ENCODE data around the gene GPER1.

The GPER1 gene

GRCh38 chr7:1106793-1107421 lies 19.0 kb downstream of the GPER1 start:
- TF ChIP-seq, protein P1, sequence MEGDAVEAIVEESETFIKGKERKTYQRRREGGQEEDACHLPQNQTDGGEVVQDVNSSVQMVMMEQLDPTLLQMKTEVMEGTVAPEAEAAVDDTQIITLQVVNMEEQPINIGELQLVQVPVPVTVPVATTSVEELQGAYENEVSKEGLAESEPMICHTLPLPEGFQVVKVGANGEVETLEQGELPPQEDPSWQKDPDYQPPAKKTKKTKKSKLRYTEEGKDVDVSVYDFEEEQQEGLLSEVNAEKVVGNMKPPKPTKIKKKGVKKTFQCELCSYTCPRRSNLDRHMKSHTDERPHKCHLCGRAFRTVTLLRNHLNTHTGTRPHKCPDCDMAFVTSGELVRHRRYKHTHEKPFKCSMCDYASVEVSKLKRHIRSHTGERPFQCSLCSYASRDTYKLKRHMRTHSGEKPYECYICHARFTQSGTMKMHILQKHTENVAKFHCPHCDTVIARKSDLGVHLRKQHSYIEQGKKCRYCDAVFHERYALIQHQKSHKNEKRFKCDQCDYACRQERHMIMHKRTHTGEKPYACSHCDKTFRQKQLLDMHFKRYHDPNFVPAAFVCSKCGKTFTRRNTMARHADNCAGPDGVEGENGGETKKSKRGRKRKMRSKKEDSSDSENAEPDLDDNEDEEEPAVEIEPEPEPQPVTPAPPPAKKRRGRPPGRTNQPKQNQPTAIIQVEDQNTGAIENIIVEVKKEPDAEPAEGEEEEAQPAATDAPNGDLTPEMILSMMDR (IDR thresholded peaks at IDR 0.05; ENCODE audit: low read depth, low read length, missing control alignments), result no peak
- DNase-seq (ENCODE audit: low read depth), result no peak
- in situ Hi-C loops (cut with HindIII; ENCODE audit: low sequenced_read_pairs), result no loop called here
- H3K4me3 ChIP-seq (ENCODE audit: low read depth, low read length), result no peak overlapping the region

DNA sequence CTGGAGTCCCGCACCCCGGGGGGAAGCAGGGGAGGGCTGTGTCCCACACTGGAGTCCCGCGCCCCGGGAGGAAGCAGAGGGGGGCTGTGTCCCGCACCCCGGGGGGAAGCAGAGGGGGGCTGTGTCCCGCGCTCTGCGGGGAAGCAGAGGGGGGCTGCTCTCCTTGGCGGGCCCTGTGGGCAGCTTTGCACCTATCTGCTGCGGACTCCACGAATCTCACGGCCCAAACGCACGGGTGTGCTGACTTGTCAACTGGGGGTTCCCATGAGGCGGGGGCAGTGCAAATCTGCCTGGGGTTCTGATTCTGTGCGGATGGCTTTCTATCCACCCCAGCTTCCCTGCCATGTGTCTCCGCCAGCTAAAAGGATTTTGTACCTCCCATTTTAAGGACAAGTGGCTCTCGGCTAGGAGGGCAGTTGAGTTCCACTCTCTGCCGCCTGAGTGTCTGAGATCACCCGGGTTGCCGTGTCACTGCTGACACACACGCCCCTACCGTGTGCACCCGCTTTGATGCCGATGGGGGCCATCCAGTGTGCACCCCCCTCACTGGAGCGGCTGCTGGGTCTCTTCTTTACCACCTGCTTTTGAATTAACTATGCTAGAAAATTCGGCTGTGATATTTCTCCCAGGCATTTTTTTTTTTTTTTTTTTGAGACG lies 20.5 kb downstream of the GPER1 start:
- no peak for DNase-seq (ENCODE audit: low read depth)
- TF ChIP-seq, protein P1 (IDR thresholded peaks at IDR 0.05; ENCODE audit: low read depth, low read length, missing control alignments), result no peak
- no peak overlapping the region for H3K4me3 ChIP-seq (ENCODE audit: low read depth, low read length)
- in situ Hi-C loops (cut with HindIII; ENCODE audit: low sequenced_read_pairs), result no loop called here

DNA sequence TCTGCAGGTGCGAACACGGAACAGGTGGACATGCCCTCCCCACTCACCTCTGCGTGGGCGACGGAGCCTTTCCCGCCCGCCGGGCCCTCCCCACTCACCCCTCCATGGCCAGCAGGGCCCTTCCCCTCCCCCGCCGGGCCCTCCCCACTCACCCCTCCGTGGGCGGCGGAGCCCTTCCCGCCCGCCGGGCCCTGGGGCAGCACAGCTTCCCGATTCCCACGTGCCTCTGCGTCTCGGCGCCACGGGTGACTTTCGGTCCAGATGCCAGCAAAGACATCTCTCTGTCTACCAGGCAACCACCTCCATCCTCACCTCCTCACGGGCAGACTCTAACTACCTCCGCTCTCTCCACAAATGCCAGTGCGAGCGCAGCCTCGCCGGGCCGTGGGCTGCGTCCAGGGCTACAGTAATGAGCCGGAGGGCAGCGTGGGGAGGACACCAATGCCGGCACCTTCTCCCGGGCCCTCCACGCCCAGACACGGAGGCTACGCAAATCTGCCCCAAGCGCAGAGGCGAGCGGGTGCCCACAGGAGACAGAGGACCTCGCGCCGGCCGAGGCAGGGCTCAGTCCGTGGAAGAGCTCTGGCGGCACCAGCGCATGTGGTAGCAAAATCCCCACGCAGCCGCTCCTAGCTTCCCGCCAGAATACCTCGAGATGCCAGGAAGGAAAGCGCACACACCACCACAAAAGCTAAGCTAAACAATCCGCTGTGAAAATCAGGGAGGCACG lies 21.8 kb downstream of the GPER1 start:
- H3K4me3 ChIP-seq (ENCODE audit: low read depth, low read length), result no peak overlapping the region
- in situ Hi-C loops (cut with HindIII; ENCODE audit: low sequenced_read_pairs), result no loop called here
- TF ChIP-seq, protein P1 (IDR thresholded peaks at IDR 0.05; ENCODE audit: low read depth, low read length, missing control alignments), result no peak
- no peak for DNase-seq (ENCODE audit: low read depth)

DNA sequence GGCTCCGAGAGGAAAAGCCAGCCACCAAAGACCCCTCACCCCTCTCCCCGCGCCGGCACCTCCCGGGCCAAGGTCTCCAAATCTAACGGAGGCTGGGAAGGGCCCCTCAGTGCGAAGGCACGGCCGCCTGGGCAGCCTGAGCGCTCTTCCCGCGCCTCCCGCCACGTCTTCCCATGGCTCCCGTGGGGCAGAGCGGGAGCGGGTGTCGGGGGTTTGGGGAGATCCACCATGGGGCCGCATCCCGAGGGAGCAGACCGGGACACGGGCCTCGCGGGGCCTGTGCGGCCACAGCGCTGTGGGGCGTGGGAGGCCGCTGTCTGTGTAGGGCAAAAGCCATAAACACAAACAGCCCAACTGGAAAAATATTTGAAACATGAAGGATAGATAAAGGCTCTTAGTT lies 22.4 kb downstream of the GPER1 start:
- in situ Hi-C loops (cut with HindIII; ENCODE audit: low sequenced_read_pairs), result no loop called here
- H3K4me3 ChIP-seq (ENCODE audit: low read depth, low read length), result no peak overlapping the region
- TF ChIP-seq, protein P1 (IDR thresholded peaks at IDR 0.05; ENCODE audit: low read depth, low read length, missing control alignments), result no peak
- no peak for DNase-seq (ENCODE audit: low read depth)

GRCh38 chr7:1111156-1111555 lies 23.2 kb downstream of the GPER1 start:
- TF ChIP-seq, protein P1 (IDR thresholded peaks at IDR 0.05; ENCODE audit: low read depth, low read length, missing control alignments), result no peak
- DNase-seq (ENCODE audit: low read depth), result no peak
- in situ Hi-C loops (cut with HindIII; ENCODE audit: low sequenced_read_pairs), result no loop called here
- no peak overlapping the region for H3K4me3 ChIP-seq (ENCODE audit: low read depth, low read length)

GRCh38 chr7:1112109-1112508 lies 24.2 kb downstream of the GPER1 start:
- in situ Hi-C loops (cut with HindIII; ENCODE audit: low sequenced_read_pairs), result no loop called here
- H3K4me3 ChIP-seq (ENCODE audit: low read depth, low read length), result no peak overlapping the region
- TF ChIP-seq, protein P1 (IDR thresholded peaks at IDR 0.05; ENCODE audit: low read depth, low read length, missing control alignments), result no peak
- DNase-seq (ENCODE audit: low read depth), result no peak

Measured in astrocyte of the cerebellum (primary cell).